Epidermal melanocyte (primary cell): ENCODE results near the gene CACTIN.
"Not testable (repeated sequence)": the region's sequence is repeated elsewhere in the genome, so short reads cannot be mapped to it uniquely, and the experiment has no call there.

Source experiments
- DNase-seq: peaks from one replicate; pipeline ENCODE4 v3.0.0; 2011; ENCODE audit warnings: low spot score; ENCODE audit not compliant: insufficient read length

CACTIN gene

GRCh38 chr19:3626473-3627350, at the start of gene CACTIN:
Gene CACTIN (minus strand): TSS chr19:3626790. CDS start chr19:3626762, 28 bp downstream.
- DNase-seq: peak; percentile 100

GRCh38 chr19:3674784-3675543, 48.4 kb upstream of the CACTIN start:
- DNase-seq: no peak

GRCh38 chr19:3673506-3674439, 47.2 kb upstream of the CACTIN start:
- no peak for DNase-seq

GRCh38 chr19:3672993-3673392, 46.4 kb upstream of the CACTIN start:
- DNase-seq: no peak

GRCh38 chr19:3672575-3672948, 46.0 kb upstream of the CACTIN start:
- no peak for DNase-seq

GRCh38 chr19:3671680-3672574, 45.3 kb upstream of the CACTIN start:
- DNase-seq: no peak

- DNase-seq: no peak
Measured at GRCh38 chr19:3670796-3671679, 44.4 kb upstream of the CACTIN start.

- peak; percentile 48 for DNase-seq
Measured at GRCh38 chr19:3669947-3670795, 43.6 kb upstream of the CACTIN start.

- no peak for DNase-seq
Measured at GRCh38 chr19:3669082-3669946, 42.7 kb upstream of the CACTIN start.

GRCh38 chr19:3668331-3669081, 41.9 kb upstream of the CACTIN start:
- peak; percentile 88 for DNase-seq

- no peak for DNase-seq
Measured at GRCh38 chr19:3667766-3668165, 41.2 kb upstream of the CACTIN start.

- no peak for DNase-seq
Measured at GRCh38 chr19:3667037-3667638, 40.5 kb upstream of the CACTIN start.

GRCh38 chr19:3666545-3666856, 39.9 kb upstream of the CACTIN start:
- DNase-seq: not testable (repeated sequence)

- DNase-seq: peak; percentile 63
Measured at GRCh38 chr19:3665681-3666544, 39.3 kb upstream of the CACTIN start.

- no peak for DNase-seq
Measured at GRCh38 chr19:3664879-3665642, 38.5 kb upstream of the CACTIN start.
